ENCODE measurements around the gene NMT1. TPM values are rescaled to one million over a fixed set of nuclear protein-coding genes. Genes with fewer than 3 reads are reported as not detected.

NMT1 gene
- total and polyA plus RNA-seq, 2 of the 13 experiments (the other 11 are each of a cell fraction or from before 2014, with no cell fraction given): 75.7 to 142 TPM

GRCh38 chr17:45147581-45148182, 86.6 kb downstream of the NMT1 start (continued):
- peak; percentile 73; the same call in 1 of the 2 replicates for TF ChIP-seq ZSCAN30 (CRISPR knock-in tag; IDR thresholded peaks at IDR 0.05)
- peak; percentile 95 for TF ChIP-seq MAX (IDR thresholded peaks at IDR 0.05)
- TF ChIP-seq CHCHD3 (CRISPR knock-in tag; IDR thresholded peaks at IDR 0.05): 0 out of 2 replicates have a peak, but pooled peaks have one; percentile 18
- peak; percentile 79; the same call in 1 of the 2 replicates for TF ChIP-seq ZNF746 (CRISPR knock-in tag; IDR thresholded peaks at IDR 0.05)
- TF ChIP-seq DMAP1 (CRISPR knock-in tag; IDR thresholded peaks at IDR 0.05): peak; percentile 90
- TF ChIP-seq ZNF33A (CRISPR knock-in tag; IDR thresholded peaks at IDR 0.05; ENCODE audit: borderline replicate concordance): 0 out of 2 replicates have a peak, but pooled peaks have one; percentile 46
- peak; percentile 61 for TF ChIP-seq YY1 (IDR thresholded peaks at IDR 0.05; ENCODE audit: insufficient read depth, insufficient replicate concordance, low read depth, low read length)
- no peak for TF ChIP-seq ZNF674 (CRISPR knock-in tag; IDR thresholded peaks at IDR 0.05; ENCODE audit: low read depth)
- TF ChIP-seq CTCF (CRISPR knock-in tag; IDR thresholded peaks at IDR 0.05): peak; percentile 11; the same call in 1 of the 2 replicates
- no peak; the same call in 1 of the 2 replicates for TF ChIP-seq ZNF709 (CRISPR knock-in tag; IDR thresholded peaks at IDR 0.05)
- peak; percentile 46; the same call in 1 of the 2 replicates for TF ChIP-seq ZNF670 (CRISPR knock-in tag; IDR thresholded peaks at IDR 0.05; ENCODE audit: borderline replicate concordance)
- TF ChIP-seq SAP130 (CRISPR knock-in tag; IDR thresholded peaks at IDR 0.05; ENCODE audit: low read depth): peak; percentile 70
- TF ChIP-seq KLF16 (CRISPR knock-in tag; IDR thresholded peaks at IDR 0.05): peak in 1 of 2 experiments; percentile 77; a peak in 2 of 4 replicates
- TF ChIP-seq HMGXB4 (CRISPR knock-in tag; IDR thresholded peaks at IDR 0.05; ENCODE audit: borderline replicate concordance in 1 of 2, low read depth in 1 of 2): peak; percentile 65 to 75; a peak in 3 of 4 replicates
- TF ChIP-seq ZGPAT (CRISPR knock-in tag; IDR thresholded peaks at IDR 0.05): no peak
- peak; percentile 47; the same call in 1 of the 2 replicates for TF ChIP-seq E2F2 (CRISPR knock-in tag; IDR thresholded peaks at IDR 0.05; ENCODE audit: borderline replicate concordance)
- no peak for TF ChIP-seq GABPA (IDR thresholded peaks at IDR 0.05; ENCODE audit: low read depth, low read length)
- TF ChIP-seq GABPA (CRISPR knock-in tag; IDR thresholded peaks at IDR 0.05; ENCODE audit: low read depth): 0 out of 2 replicates have a peak, but pooled peaks have one; percentile 33
- 0 out of 2 replicates have a peak, but pooled peaks have one; percentile 42 for TF ChIP-seq ZSCAN29 (CRISPR knock-in tag; conservative IDR thresholded peaks at IDR 0.05)
- peak; percentile 81 for TF ChIP-seq ZKSCAN1 (IDR thresholded peaks at IDR 0.05; ENCODE audit: low read length)
- peak; percentile 93 for TF ChIP-seq PHF21A (CRISPR knock-in tag; IDR thresholded peaks at IDR 0.05)
- peak; percentile 89 for TF ChIP-seq ATF1 (CRISPR knock-in tag; IDR thresholded peaks at IDR 0.05)

Measured in HepG2 (cell line).